GM21526 (cell line): Measurements from ENCODE around the gene GRK3.
"Not testable (repeated sequence)": the region's sequence is repeated elsewhere in the genome, so short reads cannot be mapped to it uniquely, and the experiment has no call there.

Source experiments
- ATAC-seq: cut with Tn5 transposase; IDR thresholded peaks from one replicate; pipeline ENCODE4 v1.9.1; 2021; ENCODE audit warnings: moderate library complexity; ENCODE audit not compliant: unreplicated experiment, low FRiP score

GRK3 gene

GRCh38 chr22:25623851-25624250, 59.4 kb downstream of the GRK3 start:
- ATAC-seq = no peak

GRCh38 chr22:25624476-25624875, 60.0 kb downstream of the GRK3 start:
- no peak for ATAC-seq

- not testable (repeated sequence) for ATAC-seq
These were observed 61.5 kb downstream of the GRK3 start for GRCh38 chr22:25625747-25626623.

GRCh38 chr22:25626624-25626990, 62.1 kb downstream of the GRK3 start:
- no peak for ATAC-seq

- ATAC-seq = no peak
These were observed 62.9 kb downstream of the GRK3 start for GRCh38 chr22:25627271-25627852.

- no peak for ATAC-seq
These were observed 64.0 kb downstream of the GRK3 start for GRCh38 chr22:25628494-25628893.

- ATAC-seq = no peak
These were observed 65.1 kb downstream of the GRK3 start for GRCh38 chr22:25629613-25630012.

GRCh38 chr22:25630447-25630846, 66.0 kb downstream of the GRK3 start:
- ATAC-seq = no peak

GRCh38 chr22:25636323-25636722, 71.8 kb downstream of the GRK3 start:
- no peak for ATAC-seq

GRCh38 chr22:25637032-25637431, 72.6 kb downstream of the GRK3 start:
- ATAC-seq = no peak

- no peak for ATAC-seq
These were observed 73.2 kb downstream of the GRK3 start for GRCh38 chr22:25637672-25638071.

- no peak for ATAC-seq
These were observed 74.2 kb downstream of the GRK3 start for GRCh38 chr22:25638638-25639037.

GRCh38 chr22:25641650-25642049, 77.2 kb downstream of the GRK3 start:
- ATAC-seq = no peak

- ATAC-seq = no peak
These were observed 78.9 kb downstream of the GRK3 start for GRCh38 chr22:25643232-25644000.

- ATAC-seq = no peak
These were observed 79.6 kb downstream of the GRK3 start for GRCh38 chr22:25644122-25644521.

GRCh38 chr22:25645266-25645665, 80.8 kb downstream of the GRK3 start:
- ATAC-seq = no peak

GRCh38 chr22:25645964-25646363, 81.5 kb downstream of the GRK3 start:
- no peak for ATAC-seq

- ATAC-seq = no peak
These were observed 86.4 kb downstream of the GRK3 start for GRCh38 chr22:25650833-25651232.

- ATAC-seq = no peak
These were observed 87.0 kb downstream of the GRK3 start for GRCh38 chr22:25651332-25652085.

GRCh38 chr22:25654676-25655075, 90.2 kb downstream of the GRK3 start:
- ATAC-seq = no peak
